ENCODE results near the gene NOS1AP. TPM values are rescaled to one million over a fixed set of nuclear protein-coding genes. Genes with fewer than 3 reads are reported as not detected.

Gene NOS1AP
- polyA plus RNA-seq, 3 donors, result 0.12 TPM; not detected in 2

DNA sequence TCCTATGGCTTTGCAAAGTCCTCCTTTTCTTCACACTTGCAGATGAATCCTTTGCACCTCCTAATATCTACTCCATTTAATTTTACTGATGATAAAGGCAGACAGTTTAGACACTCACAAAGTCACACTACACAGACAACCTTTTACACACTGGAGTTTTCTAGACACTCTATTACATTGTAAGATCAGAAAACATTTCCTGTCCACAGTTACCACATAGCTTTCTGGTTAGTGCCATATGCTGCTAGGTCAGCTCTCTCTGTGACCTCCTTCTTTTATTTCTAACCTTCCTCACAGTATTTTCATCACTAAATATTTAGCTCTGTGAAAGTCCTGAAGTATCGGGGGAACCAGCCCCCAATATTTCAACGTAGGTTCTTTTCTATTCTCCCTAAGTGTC lies 337.3 kb downstream of the NOS1AP start:
- WGBS (ENCODE audit: insufficient coverage), result no CpG with 5 or more reads among the region's 2 CpGs
- H3K4me3 Mint-ChIP-seq, result no peak overlapping the region
- H3K27ac ChIP-seq (ENCODE audit: low read depth in 1 of 2, low read length in 2 of 2), result no peak overlapping the region
- H3K27ac Mint-ChIP-seq, result no peak overlapping the region
- H3K9ac ChIP-seq (ENCODE audit: insufficient read depth, low read length, poor library complexity, severe bottlenecking), result no peak overlapping the region
- intact Hi-C loops (cut with micrococcal nuclease), result no loop called here
- H3K9me3 Mint-ChIP-seq, result no peaks in the 10 kb centered on the region
- H3K27me3 ChIP-seq (ENCODE audit: control insufficient read depth in 2 of 2, insufficient read depth in 2 of 2, low read length in 2 of 2), result no peaks in the 10 kb centered on the region
- H4K20me1 ChIP-seq (ENCODE audit: insufficient read depth, low read length), result no peaks in the 10 kb centered on the region
- H3K4me3 ChIP-seq (replicated peaks in 1 of 3; ENCODE audit: low read depth in 2 of 3, low read length in 3 of 3), result no peak overlapping the region
- no peak for DNase-seq
- H3K27me3 Mint-ChIP-seq (ENCODE audit: low read depth in 3 of 3), result peaks cover 0 to 4% (median 3%) of the 10 kb centered on the region in 3 donors
- H2AFZ ChIP-seq (ENCODE audit: insufficient read depth, low read depth, low read length, poor library complexity, severe bottlenecking), result no peak overlapping the region
- peaks cover 5% of the 10 kb centered on the region for H3K4me1 Mint-ChIP-seq
- no peaks in the 10 kb centered on the region for H3K79me2 ChIP-seq (ENCODE audit: insufficient read depth, low read length)
- no peaks in the 10 kb centered on the region for H3K36me3 Mint-ChIP-seq
- H3K36me3 ChIP-seq (replicated peaks in 1 of 2; ENCODE audit: control insufficient read depth in 1 of 2, insufficient read depth in 2 of 2, low read length in 2 of 2), result no peaks in the 10 kb centered on the region
- H3K4me2 ChIP-seq (replicated peaks; ENCODE audit: extremely low read depth, low read length, poor library complexity, severe bottlenecking), result no peak overlapping the region
- no peaks in the 10 kb centered on the region for H3K9me3 ChIP-seq (replicated peaks in 1 of 2; ENCODE audit: control insufficient read depth in 1 of 2, insufficient read depth in 1 of 2, low read length in 2 of 2)
- no peak for TF ChIP-seq CTCF (IDR thresholded peaks at IDR 0.05)
- H3K4me1 ChIP-seq (ENCODE audit: control insufficient read depth in 1 of 2, insufficient read depth in 2 of 2, low read length in 2 of 2), result peaks cover 0 to 5% of the 10 kb centered on the region in 2 donors

DNA sequence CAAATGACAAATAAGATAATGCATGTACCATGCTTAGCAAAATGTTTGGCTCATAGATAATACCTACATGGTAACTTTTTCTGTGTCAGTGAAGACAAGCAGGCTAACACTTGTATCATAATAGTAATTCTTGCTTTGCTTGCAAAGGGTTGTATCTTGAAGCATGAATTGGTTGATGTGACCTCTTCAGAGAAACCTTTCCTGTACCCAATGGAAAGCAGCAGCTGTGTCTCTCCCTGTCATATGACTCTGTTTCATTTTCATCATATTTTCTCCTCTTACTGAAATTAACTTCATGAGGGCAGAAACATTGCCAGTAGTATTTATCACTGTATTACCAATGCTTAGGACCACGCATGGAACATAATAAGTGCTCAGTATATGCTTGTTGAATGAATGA lies 338.0 kb downstream of the NOS1AP start:
- Histone ChIP-seq H2AFZ (ENCODE audit: insufficient read depth, low read depth, low read length, poor library complexity, severe bottlenecking) (peak overlapping the region; percentile 6), H3K4me3 (replicated peaks in 1 of 3; ENCODE audit: low read depth in 2 of 3, low read length in 3 of 3) (no peak overlapping the region), H4K20me1 (ENCODE audit: insufficient read depth, low read length) (no peaks in the 10 kb centered on the region), H3K79me2 (ENCODE audit: insufficient read depth, low read length) (no peaks in the 10 kb centered on the region), H3K27me3 (ENCODE audit: control insufficient read depth in 2 of 2, insufficient read depth in 2 of 2, low read length in 2 of 2) (no peaks in the 10 kb centered on the region), H3K36me3 (replicated peaks in 1 of 2; ENCODE audit: control insufficient read depth in 1 of 2, insufficient read depth in 2 of 2, low read length in 2 of 2) (no peaks in the 10 kb centered on the region), H3K27ac (ENCODE audit: low read depth in 1 of 2, low read length in 2 of 2) (no peak overlapping the region), H3K9ac (ENCODE audit: insufficient read depth, low read length, poor library complexity, severe bottlenecking) (no peak overlapping the region), H3K4me2 (replicated peaks; ENCODE audit: extremely low read depth, low read length, poor library complexity, severe bottlenecking) (no peak overlapping the region), H3K9me3 (replicated peaks in 1 of 2; ENCODE audit: control insufficient read depth in 1 of 2, insufficient read depth in 1 of 2, low read length in 2 of 2) (no peaks in the 10 kb centered on the region), H3K4me1 (ENCODE audit: control insufficient read depth in 1 of 2, insufficient read depth in 2 of 2, low read length in 2 of 2) (peaks cover 0 to 12% of the 10 kb centered on the region in 2 donors)
- Mint-ChIP-seq H3K27ac (no peak overlapping the region), H3K9me3 (no peaks in the 10 kb centered on the region), H3K36me3 (no peaks in the 10 kb centered on the region), H3K27me3 (ENCODE audit: low read depth in 3 of 3) (peaks cover 0 to 5% (median 3%) of the 10 kb centered on the region in 3 donors), H3K4me3 (no peak overlapping the region), H3K4me1 (peaks cover 12% of the 10 kb centered on the region)
- TF ChIP-seq CTCF (IDR thresholded peaks at IDR 0.05), result no peak
- no peak for DNase-seq
- intact Hi-C loops (cut with micrococcal nuclease), result no loop called here
- no CpG with 5 or more reads among the region's 1 CpG for WGBS (ENCODE audit: insufficient coverage)
